ENCODE measurements around the gene SETD7. TPM values are rescaled to one million over a fixed set of nuclear protein-coding genes. Genes with fewer than 3 reads are reported as not detected.

Gene SETD7
- total RNA-seq, 2 experiments from 2014 or later, result 23.1 to 23.5 TPM

GRCh38 chr4:139602776-139603360 is 46.8 kb upstream of the SETD7 start:
- TF ChIP-seq, protein P1, sequence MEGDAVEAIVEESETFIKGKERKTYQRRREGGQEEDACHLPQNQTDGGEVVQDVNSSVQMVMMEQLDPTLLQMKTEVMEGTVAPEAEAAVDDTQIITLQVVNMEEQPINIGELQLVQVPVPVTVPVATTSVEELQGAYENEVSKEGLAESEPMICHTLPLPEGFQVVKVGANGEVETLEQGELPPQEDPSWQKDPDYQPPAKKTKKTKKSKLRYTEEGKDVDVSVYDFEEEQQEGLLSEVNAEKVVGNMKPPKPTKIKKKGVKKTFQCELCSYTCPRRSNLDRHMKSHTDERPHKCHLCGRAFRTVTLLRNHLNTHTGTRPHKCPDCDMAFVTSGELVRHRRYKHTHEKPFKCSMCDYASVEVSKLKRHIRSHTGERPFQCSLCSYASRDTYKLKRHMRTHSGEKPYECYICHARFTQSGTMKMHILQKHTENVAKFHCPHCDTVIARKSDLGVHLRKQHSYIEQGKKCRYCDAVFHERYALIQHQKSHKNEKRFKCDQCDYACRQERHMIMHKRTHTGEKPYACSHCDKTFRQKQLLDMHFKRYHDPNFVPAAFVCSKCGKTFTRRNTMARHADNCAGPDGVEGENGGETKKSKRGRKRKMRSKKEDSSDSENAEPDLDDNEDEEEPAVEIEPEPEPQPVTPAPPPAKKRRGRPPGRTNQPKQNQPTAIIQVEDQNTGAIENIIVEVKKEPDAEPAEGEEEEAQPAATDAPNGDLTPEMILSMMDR (IDR thresholded peaks at IDR 0.05), result no peak
- CTCF ChIA-PET, result interaction anchor here (0.6 to 2.0 kb wide), 5 partner anchors 43 to 1487 kb away, joined by 3 to 12 read pairs (median 4); no protein-coding TSS in a partner anchor
- no peak overlapping the region for H3K4me3 Mint-ChIP-seq
- no peaks in the 10 kb centered on the region for H3K36me3 Mint-ChIP-seq (ENCODE audit: low read depth)
- H3K9me3 Mint-ChIP-seq, result no peaks in the 10 kb centered on the region
- H3K36me3 ChIP-seq (ENCODE audit: insufficient read depth, low read length), result no peaks in the 10 kb centered on the region
- POLR2A ChIA-PET, result interaction anchor here (0.9 kb wide), 1 partner anchor 46 kb away, joined by 6 read pairs; no protein-coding TSS in a partner anchor
- intact Hi-C loops (cut with DNase I, micrococcal nuclease), result loop anchor here (1.0 to 10.0 kb wide), 3 partner anchors 48 to 649 kb away; no protein-coding TSS in a partner anchor
- peaks cover 12% of the 10 kb centered on the region for H3K4me1 ChIP-seq (ENCODE audit: insufficient read depth, low read length)
- H3K4me1 Mint-ChIP-seq (ENCODE audit: low read depth), result peaks cover 15% of the 10 kb centered on the region
- ATAC-seq (ENCODE audit: poor library complexity) (no peak), DNase-seq (no peak)
- peaks cover 11% of the 10 kb centered on the region for H3K27me3 Mint-ChIP-seq
- H3K27ac ChIP-seq (ENCODE audit: low read depth in 1 of 2, low read length in 2 of 2), result no peak overlapping the region
- H3K27me3 ChIP-seq (ENCODE audit: control insufficient read depth in 1 of 2, insufficient read depth in 2 of 2, low read length in 2 of 2), result no peaks in the 10 kb centered on the region
- no peak overlapping the region for H3K27ac Mint-ChIP-seq
- H3K9me3 ChIP-seq (ENCODE audit: control insufficient read depth in 1 of 2, insufficient read depth in 1 of 2, low read length in 2 of 2), result no peaks in the 10 kb centered on the region
- no peak overlapping the region for H3K4me3 ChIP-seq (ENCODE audit: low read length)

DNA sequence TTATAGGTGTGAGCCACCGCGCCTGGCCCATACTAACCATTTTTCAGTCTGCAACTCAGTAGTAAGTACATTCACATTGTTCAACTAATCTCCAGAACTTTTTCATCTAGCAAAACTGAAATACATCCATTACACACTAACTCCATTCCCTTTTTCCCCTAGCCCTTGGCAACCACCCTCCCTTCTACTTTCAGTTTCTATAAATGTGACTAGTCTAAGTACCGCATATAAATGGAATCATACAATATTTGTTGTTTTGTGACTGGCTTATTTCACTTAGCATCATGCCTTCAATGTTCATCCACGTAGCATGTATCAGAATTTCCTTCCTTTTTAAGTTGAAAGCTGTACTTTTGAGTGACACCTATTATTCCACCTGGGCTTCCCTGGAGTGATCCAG is 44.6 kb upstream of the SETD7 start:
- POLR2A ChIA-PET, result no interaction called here
- H3K27me3 Mint-ChIP-seq, result peaks cover 4% of the 10 kb centered on the region
- ATAC-seq (ENCODE audit: poor library complexity) (no peak), DNase-seq (no peak)
- no peak overlapping the region for H3K4me3 Mint-ChIP-seq
- Histone ChIP-seq H3K27me3 (ENCODE audit: control insufficient read depth in 1 of 2, insufficient read depth in 2 of 2, low read length in 2 of 2) (peaks cover 0 to 8% of the 10 kb centered on the region in 2 experiments), H3K4me1 (ENCODE audit: insufficient read depth, low read length) (no peaks in the 10 kb centered on the region), H3K9me3 (ENCODE audit: control insufficient read depth in 1 of 2, insufficient read depth in 1 of 2, low read length in 2 of 2) (no peaks in the 10 kb centered on the region), H3K36me3 (ENCODE audit: insufficient read depth, low read length) (no peaks in the 10 kb centered on the region), H3K27ac (ENCODE audit: low read depth in 1 of 2, low read length in 2 of 2) (no peak overlapping the region), H3K4me3 (ENCODE audit: low read length) (no peak overlapping the region)
- H3K27ac Mint-ChIP-seq, result no peak overlapping the region
- CTCF ChIA-PET, result interaction anchor here (0.6 kb wide), 1 partner anchor 260 kb away, joined by 3 read pairs; no protein-coding TSS in a partner anchor
- no peaks in the 10 kb centered on the region for H3K4me1 Mint-ChIP-seq (ENCODE audit: low read depth)
- H3K36me3 Mint-ChIP-seq (ENCODE audit: low read depth), result no peaks in the 10 kb centered on the region
- TF ChIP-seq, protein P1 (IDR thresholded peaks at IDR 0.05), result no peak
- H3K9me3 Mint-ChIP-seq, result no peaks in the 10 kb centered on the region
- intact Hi-C loops (cut with DNase I, micrococcal nuclease), result loop anchor here (5.0 to 10.0 kb wide), 2 partner anchors 164 to 652 kb away; no protein-coding TSS in a partner anchor

DNA sequence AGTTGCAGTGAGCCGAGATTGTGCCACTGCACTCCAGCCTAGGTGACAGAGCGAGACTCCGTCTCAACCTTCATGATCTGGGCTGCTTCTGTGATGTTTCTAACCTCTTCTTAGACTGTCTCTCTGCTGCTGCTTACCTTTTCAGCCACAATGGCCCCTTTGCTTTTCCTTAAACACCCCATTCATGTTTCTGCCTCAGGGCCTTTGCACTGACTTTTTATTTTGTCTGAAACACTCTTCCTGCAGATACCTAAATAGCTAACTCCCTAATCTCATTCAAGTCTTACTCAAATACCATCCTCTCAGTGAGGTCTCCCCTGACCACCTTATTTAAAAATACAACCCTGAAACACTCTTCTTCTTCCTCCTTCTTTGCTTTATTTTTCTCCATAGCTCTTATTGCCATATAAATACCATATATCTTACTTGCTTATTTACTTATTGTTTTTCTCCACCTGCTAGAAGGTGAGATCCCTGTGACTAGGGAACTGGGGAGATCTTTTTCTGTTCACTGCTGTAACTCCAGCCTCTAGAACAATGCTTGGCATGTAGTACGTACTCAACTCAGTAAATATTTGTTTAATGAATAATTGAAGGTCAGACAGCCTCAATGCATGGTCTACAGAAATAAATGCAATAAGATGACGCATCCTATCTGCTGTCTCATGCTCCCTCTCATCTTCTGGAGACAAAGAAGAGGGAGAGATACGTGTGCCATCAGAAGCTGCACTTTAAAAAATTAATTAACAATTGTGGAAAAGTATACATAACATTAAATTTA is 43.8 kb upstream of the SETD7 start:
- Mint-ChIP-seq H3K27me3 (peaks cover 4% of the 10 kb centered on the region), H3K36me3 (ENCODE audit: low read depth) (no peaks in the 10 kb centered on the region), H3K4me3 (no peak overlapping the region), H3K27ac (no peak overlapping the region), H3K9me3 (no peaks in the 10 kb centered on the region), H3K4me1 (ENCODE audit: low read depth) (no peaks in the 10 kb centered on the region)
- Histone ChIP-seq H3K27me3 (ENCODE audit: control insufficient read depth in 1 of 2, insufficient read depth in 2 of 2, low read length in 2 of 2) (peaks cover 0 to 8% of the 10 kb centered on the region in 2 experiments), H3K4me3 (ENCODE audit: low read length) (no peak overlapping the region), H3K27ac (ENCODE audit: low read depth in 1 of 2, low read length in 2 of 2) (no peak overlapping the region), H3K36me3 (ENCODE audit: insufficient read depth, low read length) (no peaks in the 10 kb centered on the region), H3K4me1 (ENCODE audit: insufficient read depth, low read length) (no peaks in the 10 kb centered on the region), H3K9me3 (ENCODE audit: control insufficient read depth in 1 of 2, insufficient read depth in 1 of 2, low read length in 2 of 2) (no peaks in the 10 kb centered on the region)
- POLR2A ChIA-PET, result no interaction called here
- intact Hi-C loops (cut with DNase I, micrococcal nuclease), result loop anchor here (5.0 to 10.0 kb wide), 2 partner anchors 165 to 653 kb away; no protein-coding TSS in a partner anchor
- CTCF ChIA-PET, result no interaction called here
- ATAC-seq (ENCODE audit: poor library complexity), result no peak
- DNase-seq, result no peak
- TF ChIP-seq, protein P1 (IDR thresholded peaks at IDR 0.05), result no peak

Measured in CD4-positive, alpha-beta T cell (primary cell).